GM10847 (cell line): ENCODE data around the gene CAMK2D.

Experiments used
- POLR2A ChIP-seq: IDR thresholded peaks from 2 replicates; pipeline ENCODE4 v1.6.1; 2011; ENCODE audit not compliant: insufficient read length; ENCODE audit errors: extremely low read depth

The CAMK2D gene

DNA sequence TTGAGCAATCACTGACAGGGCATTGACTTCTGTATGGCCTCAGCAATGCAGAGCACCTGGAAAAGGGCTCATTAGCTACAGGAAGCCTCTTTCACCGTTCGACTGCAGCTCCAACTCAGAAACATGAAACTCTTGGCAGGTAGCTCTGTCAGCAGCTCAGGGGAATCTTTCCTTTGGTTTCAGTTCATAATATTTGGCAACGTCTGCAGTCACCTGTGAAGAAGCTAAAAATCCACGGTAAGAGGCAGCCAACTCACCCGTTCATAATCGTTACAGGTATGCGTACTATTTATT is 354.9 kb downstream of the CAMK2D start:
- no peak for TF ChIP-seq POLR2A

DNA sequence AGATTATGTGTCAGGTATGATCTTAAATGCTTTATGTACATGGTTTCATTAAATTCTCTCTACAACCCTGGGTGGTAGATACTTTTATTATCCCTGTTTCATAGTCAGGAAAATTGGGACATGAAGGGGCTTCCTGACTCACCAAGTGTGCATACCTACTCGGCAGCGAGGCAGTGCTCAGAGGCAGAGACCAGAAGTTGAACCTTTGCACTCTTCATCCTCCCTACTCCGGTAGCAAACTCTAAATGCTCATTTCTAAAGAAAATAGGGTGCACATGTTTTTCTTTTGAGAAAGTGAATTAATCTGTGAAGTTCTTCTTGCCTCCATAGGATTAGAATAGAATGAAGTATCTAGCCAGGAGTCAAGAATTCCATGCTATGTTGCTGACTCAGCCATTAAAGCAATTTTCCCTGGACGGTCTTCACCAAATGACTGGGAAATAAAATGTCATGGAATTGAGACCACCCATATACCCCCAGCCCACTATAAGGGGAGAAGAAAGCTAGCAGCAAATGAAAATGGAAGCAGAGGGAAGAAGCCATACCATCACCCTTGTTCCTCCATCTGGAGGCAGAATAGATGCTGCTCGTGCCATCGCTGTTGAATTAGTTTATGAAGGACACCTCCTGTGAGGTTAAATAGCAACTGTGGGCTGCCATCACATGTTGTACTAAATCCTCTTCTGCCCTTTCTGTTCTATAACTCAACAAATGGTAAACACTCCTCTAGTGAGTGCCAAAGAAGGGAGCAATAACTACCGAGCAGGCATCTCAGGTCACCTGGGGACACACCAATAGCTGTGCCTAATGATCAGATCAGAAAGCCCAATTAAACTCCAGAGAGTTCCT is 355.4 kb downstream of the CAMK2D start:
- no peak for TF ChIP-seq POLR2A

DNA sequence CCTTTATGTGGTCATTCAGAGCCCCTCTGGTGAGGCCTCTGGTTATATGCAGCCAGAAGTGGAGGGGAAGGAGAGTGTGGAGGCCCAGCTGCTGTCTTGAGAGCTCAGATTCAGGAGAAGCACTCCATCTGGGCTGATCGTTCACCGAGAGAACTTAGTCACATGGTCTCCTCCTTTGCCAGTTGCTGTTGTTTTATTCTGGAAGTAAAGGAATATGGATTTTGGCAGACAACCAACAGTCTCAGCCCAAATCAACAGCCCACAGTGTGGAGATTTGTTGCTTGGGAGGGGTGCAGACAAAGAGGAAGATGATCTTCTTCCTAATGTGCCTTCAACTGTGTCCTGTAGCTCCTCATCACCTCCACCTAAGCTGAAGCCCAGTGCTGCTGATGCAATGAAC is 356.7 kb downstream of the CAMK2D start:
- no peak for TF ChIP-seq POLR2A

DNA sequence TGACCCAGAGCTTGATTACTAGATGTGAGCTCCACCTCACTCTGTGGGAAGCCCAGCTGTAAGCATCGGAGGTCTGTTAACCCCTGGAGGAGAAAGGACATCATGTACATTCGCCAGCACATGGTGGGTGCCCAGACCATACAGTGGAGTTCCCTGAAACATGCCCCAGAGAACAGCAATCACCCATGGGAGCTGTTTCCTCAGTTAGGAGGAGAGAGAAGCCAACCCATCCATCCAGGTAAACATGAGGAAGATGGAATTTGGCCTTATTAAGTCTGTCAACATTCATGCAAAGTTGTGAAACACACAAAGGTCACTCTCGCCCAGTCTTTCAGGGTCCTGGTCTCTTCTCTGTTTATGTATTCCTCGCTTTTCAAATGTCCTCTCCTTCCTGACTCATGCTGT is 357.4 kb downstream of the CAMK2D start:
- TF ChIP-seq POLR2A: no peak
